Putamen (tissue), 1 donor: Measurements from ENCODE around the gene SNRPB2.

Source experiments
- DNase-seq: peaks from one replicate; pipeline ENCODE4 v3.0.0-alpha.2; 2016; ENCODE audit warnings: low spot score

The SNRPB2 gene

GRCh38 chr20:16732506-16733152 is 2.8 kb downstream of the SNRPB2 start:
- DNase-seq = no peak

GRCh38 chr20:16740365-16741072 is 10.7 kb downstream of the SNRPB2 start:
- DNase-seq = no peak

DNA sequence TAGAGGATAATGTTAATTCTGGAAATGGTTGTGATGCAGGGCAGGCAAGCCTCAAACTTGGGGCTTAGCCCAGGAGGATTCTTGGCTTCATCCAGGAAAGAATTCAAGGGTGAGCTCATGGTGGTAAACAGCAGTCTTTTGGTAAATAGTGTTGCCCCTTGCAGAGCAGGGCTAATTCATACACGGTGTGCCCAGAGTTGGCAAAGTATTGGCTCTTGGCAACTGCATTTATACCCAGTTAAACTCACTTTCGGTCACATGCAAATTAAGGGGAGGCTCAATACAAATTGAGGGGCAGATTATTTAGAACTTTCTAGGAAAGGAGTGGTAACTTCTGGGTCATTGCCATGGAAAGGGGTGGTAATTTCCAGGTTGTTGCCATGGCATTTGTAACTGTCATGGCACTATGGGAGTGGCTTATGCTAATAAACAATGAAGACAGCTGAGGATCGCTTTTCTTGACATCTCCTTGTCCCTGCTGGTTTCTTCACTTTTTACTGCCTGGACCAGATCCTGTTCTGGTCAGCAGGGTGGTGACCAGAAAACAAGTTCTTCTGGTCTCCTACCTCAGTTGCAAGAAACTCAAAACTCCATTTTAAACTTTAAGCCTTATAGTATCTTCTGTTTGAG is 14.5 kb downstream of the SNRPB2 start:
- no peak for DNase-seq

DNA sequence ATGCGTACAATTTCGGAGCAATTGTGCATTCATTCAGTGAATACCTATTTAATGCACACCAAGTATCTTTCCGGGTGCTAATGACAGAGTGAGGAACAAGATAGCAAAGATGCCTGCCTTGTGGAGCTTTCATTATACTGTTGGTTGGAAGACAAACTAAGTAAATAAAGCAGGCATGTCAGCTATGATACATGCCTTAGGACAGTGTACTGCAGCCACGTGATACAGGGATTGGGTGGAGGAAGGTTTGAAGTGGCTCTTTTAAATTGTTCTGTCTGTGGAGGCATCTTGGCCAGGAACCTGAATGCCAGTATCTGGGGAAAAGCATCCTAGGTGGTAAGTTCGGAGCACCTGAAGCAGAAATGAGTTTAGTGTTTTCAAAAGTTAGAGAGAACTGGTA is 15.4 kb downstream of the SNRPB2 start:
- DNase-seq = no peak

GRCh38 chr20:16747291-16747811 is 17.5 kb downstream of the SNRPB2 start:
- no peak for DNase-seq

GRCh38 chr20:16748308-16748900 is 18.6 kb downstream of the SNRPB2 start, which contains the start of gene OTOR:
OTOR (plus strand) TSS chr20:16748358; CDS start chr20:16748402, 44 bp downstream.
- no peak for DNase-seq

DNA sequence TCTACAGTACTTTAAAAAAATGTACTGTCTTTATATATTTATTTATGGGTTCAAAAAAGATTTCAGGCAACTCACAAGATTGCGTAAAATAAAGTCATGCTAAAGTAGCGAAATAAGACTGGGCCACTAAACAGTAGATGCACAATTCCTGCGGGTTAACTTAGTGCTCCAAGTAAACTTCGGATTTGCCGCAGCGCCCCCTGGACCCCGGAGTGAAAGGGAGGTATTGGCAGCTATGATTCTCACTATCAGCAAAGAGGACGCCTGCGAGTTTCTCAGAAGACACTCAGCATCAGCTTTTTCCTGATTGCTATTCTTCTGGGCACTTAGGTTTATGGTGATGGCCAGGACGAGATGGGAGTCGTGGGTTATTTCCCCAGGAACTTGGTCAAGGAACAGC is 19.7 kb downstream of the SNRPB2 start:
- DNase-seq = no peak

- DNase-seq = no peak
Measured at GRCh38 chr20:16752082-16752481, 22.3 kb downstream of the SNRPB2 start.

DNA sequence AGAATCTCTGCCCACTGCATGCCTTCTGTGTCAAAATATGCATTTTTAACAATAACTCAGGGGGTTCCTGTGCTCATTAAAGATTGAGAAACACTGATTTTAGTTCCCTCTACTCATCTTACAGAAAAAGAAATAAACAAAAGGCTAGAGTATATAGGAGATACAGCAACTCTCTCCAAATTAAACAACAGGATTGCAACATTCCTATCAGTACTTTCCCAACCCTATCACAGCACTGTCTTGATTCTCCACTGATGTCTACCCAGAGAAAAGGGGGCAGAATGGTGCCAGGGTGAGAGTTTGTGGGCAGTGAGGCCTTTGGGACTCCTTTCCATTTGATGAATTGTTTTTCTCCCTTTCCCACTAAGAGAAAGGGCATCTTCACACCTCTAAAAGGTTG is 23.1 kb downstream of the SNRPB2 start:
- DNase-seq = no peak

- DNase-seq = no peak
Measured at GRCh38 chr20:16758454-16759180, 28.8 kb downstream of the SNRPB2 start.

GRCh38 chr20:16759181-16759563 is 29.3 kb downstream of the SNRPB2 start:
- peak; percentile 56 for DNase-seq

- DNase-seq = no peak
Measured at GRCh38 chr20:16760431-16761304, 30.8 kb downstream of the SNRPB2 start.

- DNase-seq = peak; percentile 65
Measured at GRCh38 chr20:16761305-16761829, 31.5 kb downstream of the SNRPB2 start.

GRCh38 chr20:16764560-16764959 is 34.7 kb downstream of the SNRPB2 start:
- DNase-seq = no peak

DNA sequence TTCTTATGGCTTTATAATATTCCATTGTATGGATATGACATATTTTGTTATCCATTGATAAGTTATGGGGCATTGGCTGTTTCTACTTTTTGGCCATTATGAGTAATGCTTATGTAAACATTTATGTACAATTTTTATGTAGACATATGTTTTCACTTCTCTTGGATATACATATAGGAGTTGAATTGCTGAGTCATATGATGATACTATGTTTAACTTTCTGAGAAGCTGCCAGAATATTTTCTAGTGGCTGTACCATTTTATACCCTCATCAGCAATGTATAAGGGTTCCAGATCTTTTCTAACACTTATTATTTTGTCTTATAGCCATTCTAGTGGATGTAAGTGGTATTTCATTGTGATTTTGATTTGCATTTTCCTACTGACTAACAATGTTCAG is 41.4 kb downstream of the SNRPB2 start:
- no peak for DNase-seq

GRCh38 chr20:16775961-16776360 is 46.1 kb downstream of the SNRPB2 start:
- DNase-seq = no peak

GRCh38 chr20:16777126-16777525 is 47.3 kb downstream of the SNRPB2 start:
- no peak for DNase-seq

DNA sequence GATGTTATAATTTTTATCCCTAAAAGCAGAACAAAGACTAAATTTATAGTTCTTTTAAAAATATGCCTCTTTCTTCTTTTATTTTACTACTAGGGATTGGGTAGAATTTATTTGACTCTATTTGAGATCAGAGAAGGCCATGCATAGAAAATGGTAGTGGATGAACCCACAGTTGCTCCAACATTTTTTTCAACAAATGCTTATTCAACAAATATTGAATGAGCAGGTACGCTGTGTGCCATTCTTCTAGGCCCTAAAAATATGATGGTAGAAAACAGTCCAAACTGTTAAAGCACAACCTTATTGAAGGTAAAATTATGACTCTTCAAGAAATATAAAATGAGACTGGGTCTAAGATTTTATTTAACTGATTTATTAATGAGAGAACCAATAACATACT is 48.3 kb downstream of the SNRPB2 start:
- DNase-seq = no peak

DNA sequence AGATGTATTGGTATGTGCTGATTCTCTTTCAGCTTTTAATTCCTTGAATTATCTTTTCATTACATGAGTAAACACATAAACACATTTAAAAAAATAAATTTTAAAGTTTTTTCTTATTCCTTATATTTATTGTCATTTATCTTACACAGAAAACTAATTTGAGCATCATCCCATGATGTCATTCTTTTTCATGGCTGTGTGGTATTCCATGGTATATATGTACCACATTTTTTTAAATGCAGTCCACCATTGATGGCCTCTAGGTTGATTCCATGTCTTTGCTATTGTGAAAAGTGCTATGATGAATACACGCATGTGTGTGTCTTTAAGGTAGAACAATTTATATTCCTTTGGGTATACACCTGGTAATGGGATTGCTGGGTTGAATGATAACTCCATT is 51.7 kb downstream of the SNRPB2 start:
- no peak for DNase-seq

GRCh38 chr20:16785226-16785625 is 55.4 kb downstream of the SNRPB2 start:
- DNase-seq = no peak
